Dedifferentiated amniotic fluid mesenchymal stem cell (primary cell): ENCODE results near the gene SLC35D1.
"Not testable (repeated sequence)": the region's sequence is repeated elsewhere in the genome, so short reads cannot be mapped to it uniquely, and the experiment has no call there.

Source experiments
- DNase-seq: peaks from one replicate; pipeline ENCODE4 v3.0.0-alpha.2; 2016; ENCODE audit errors: extremely low spot score

The SLC35D1 gene

DNA sequence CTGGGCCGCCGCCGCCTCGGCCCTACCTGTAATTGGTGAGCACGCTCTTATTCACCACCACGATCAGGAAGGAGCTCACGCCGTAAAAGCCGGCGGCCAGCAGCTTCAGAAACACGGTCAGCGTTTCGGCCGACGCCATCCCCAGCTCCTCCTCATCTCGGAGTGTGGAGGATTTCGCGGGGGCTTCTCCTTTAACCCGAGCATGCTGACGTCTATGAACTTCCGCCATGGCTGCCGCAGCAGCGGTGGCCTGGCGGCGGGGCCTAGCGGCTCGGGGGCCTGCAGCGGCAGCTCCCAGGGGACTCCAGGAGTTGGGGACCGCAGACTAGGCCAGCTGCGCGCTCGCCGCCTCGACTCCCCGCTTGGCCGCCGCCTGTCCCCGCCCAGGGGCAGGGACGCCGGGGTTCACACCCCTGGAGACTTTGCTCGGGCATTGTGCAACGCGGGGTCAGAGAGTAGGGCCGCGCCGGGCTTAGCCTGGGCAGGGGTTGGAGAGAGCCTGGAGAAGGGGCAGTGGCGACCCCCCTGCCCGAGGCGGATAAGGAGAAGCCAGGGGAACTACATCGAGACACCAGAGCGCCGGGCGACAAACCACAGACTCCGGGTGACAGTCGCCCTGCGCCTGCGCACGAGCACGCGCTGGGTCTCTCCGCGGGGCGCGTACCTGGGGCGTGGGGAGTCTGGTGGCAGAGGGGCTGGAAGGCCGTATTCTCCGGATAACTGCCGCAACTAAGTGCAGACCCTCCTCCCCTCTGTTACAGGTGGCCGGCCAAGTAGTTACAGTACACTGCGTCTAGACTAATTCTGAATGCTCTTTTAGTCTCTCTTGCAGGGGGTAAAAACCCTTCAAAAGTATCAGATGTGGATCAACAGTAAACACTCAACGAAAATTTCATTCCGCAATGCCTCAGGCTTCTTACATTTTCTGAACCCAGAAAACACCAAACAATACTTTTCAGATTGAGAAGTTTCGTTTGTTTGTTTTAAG, at the start of gene SLC35D1:
Gene SLC35D1 (minus strand): TSS at position 364 of the 988 bp plus-strand sequence. CDS start 135 bp downstream, at position 229.
- DNase-seq, result peak; percentile 31

DNA sequence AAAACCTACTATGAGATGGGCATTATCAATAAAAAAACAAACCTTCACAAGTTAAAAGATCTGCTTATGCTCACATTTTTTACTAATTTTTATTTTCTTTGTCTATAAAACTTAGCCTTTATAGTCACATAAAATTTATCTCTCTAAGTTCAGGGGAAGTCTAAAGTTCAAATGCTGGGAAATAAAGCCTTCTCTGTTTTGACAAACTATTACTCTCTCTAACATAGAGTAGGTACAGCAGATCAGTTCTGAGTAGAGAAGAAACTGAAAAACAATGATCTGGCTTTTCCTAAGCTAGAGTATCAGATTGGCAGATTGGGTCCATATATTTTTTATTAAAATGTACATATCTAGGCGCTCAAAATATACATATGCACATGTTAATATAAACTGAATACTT, 49.6 kb upstream of the SLC35D1 start:
- DNase-seq, result no peak

DNA sequence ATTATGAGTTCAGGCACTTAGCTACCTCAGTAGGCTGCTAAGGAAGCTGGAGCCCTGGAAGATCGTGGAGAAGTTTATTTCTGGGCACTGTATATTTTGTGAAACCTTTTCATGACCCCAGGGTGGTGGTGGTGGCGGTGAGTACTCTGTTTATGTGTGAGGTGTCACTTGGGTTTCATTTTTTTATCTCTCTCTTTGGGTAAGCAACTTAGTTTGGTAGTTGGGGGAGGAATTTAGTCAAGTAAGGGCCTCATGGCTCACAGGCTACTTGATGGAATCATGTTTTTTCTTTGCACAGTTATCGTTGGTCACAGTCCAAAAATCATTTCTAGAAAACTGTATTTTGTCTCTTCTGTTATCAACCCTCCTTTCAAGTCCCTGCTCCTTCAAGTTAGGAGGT, 46.9 kb upstream of the SLC35D1 start:
- DNase-seq, result no peak

DNA sequence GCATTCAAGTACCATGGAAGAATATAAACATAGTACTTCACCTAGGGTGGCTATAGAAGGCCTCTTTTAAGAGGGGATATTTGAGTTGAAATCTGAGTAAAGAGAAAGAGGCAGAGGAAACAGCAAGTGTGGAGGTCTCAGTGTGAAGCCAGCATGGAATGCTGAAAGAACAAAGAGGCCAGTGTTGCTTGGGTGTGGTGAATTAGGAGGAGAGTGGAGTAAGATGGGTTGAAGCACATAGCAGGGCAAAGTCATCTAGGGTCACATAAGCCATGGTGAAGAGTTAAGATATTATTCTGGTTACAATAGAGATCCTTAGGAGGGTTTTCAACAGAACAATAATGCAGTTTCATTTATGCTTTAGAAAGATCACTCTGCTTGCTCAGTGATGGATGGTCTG, 43.4 kb upstream of the SLC35D1 start:
- DNase-seq, result no peak

DNA sequence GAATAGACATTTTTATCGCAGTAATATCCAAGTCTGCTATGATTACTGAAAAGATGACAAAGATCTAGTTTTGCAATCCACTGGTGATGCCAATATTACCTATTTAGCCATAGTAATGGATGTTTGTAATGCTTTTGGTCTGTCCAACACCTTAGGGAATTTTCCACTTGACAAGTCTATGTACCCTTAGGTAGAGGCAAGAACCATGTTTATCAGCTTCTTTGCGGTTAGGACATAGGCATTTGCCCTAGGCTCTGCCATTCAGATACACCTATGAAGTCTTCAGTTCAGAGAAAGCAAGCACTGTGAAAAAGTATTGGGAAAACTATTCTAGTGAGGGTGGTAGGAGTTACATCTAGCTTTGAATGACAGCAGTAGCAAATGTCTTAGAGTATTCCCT, 40.2 kb upstream of the SLC35D1 start:
- no peak for DNase-seq

DNA sequence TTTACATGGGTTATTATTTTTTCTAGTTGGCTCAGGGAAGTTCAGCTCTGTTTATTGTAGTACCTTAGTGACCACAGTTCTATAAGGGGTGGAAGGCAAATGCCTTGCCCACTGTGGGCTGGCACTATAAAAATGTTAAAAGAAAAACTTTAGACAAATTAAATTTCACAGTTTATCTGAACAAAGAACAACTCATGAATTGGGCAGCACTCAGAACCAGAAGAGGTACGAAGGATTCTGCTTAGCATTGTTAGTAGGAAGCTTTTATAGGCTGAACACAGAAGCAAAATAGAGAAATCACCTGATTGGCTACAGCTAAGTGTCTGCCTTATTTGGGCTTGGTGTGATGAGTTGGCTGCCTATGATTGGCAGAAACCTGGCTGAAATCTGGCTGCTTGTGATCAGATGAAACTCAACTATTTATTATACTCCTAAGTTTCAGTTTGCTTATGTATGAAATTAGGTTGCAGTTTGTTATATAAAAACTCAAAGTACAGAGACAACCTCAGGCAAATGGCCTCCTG, 35.8 kb upstream of the SLC35D1 start:
- no peak for DNase-seq

DNA sequence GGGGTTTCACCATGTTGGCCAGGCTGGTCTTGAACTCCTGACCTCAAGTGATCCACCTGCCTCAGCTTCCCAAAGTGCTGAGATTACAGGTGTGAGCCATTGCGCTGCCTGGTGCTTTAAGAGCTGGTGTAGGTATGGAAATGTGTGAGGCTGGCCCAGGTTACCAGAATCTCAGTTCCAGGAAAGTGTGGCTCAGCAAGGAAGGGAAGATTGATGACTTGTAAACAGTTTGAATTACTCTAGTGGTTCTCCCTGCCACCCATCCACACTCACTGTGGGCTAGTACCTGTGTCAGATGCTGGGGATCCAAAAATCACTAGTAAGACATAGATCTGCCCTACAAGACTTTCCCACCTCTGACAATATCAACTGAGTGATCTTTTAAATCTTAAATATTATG, 34.5 kb upstream of the SLC35D1 start:
- no peak for DNase-seq

DNA sequence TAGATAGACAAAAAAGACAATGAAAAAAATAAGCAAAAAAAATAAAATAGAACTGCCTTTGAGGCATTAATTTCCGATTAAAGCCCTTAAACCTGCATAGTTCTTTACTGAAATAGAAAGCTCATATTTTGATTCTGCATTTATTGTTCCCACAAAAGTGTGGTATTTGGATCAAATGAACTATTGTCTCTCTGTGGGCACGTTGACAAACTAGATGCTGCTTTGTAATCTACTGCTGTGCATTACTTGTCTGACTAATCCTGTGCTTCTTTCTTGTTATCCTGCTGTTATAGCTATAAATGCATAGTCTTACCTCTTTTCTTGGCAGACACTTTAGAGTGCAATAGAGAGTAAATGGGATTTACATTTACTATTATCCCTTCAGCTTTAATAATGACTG, 31.4 kb upstream of the SLC35D1 start:
- no peak for DNase-seq

DNA sequence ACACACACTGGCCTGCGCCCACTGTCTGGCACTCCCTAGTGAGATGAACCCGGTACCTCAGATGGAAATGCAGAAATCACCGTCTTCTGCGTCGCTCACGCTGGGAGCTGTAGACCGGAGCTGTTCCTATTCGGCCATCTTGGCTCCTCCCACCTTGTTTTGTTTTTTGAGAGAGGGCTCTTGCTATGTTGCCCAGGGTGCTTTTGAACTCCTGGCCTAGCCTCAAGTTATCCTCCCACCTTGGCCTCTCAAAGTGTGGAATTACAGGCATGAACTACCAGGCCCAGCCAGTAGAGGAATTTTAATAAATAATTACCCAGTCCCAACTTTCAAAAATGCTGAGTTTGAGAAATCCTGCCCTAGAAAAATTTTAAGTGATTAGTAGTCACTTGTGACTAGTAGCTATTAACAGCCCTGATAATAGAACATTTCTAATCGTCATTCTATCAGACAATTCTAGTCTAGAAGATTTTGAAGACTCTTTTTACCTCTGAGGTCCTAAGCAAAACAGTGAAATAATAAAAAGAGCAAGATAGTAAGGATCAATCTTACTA, 30.9 kb upstream of the SLC35D1 start:
- no peak for DNase-seq

DNA sequence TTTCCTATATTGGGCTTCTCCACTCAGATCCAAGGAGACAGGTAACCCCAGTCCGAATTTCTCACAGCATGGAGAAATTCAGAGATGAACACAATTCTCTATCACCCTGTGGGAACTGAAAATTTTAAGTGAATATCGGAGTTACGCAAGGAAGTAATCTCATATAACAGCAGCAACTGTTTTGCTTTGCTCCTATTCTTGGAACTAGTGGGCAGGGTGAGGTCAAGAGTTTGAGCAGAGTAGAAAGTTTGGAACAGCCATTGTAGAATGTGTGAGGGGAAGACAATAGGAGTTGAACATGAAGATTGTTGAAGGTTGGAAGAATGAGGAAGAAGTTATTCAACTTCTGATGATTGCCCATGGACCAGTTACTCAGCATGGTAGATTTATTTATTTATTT, 24.3 kb upstream of the SLC35D1 start:
- DNase-seq, result no peak

DNA sequence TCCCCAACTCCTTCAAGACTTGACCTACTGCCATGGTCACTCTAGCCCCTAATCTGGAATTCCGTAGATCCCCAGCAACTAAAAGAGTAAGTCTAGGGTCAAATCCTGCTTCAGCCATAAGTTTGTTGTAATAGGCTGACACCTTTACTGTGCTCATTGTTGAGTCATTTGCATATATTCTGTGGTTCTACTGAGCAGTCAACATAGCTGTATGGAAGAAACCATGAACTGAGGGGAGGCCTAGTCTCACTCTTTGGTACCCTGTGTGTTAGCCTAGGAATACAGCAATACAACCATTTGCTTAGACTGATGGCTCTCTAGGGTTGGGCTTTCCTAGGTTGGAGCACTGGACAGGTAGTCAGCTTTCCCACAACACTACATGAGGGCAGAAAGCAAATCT, 23.6 kb upstream of the SLC35D1 start:
- no peak for DNase-seq

DNA sequence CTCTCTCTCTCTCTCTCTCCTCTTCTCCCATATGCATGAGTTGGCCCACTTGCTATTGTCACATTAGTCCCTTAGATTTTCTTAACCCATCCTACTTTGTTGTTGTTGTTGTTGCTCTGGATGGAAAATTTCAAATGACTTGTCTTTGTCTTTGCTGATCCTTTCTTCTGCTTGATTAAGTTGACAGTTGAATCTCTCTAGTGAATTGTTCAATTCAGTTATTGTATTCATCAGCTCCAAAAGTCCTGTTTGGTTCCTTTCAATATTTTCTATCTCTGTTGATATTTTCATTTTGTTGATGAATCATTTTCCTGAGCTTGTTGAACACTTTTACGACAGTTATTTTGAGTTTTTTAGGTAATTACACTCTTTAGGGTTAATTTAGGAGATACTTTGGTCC, 18.8 kb upstream of the SLC35D1 start:
- DNase-seq, result no peak

DNA sequence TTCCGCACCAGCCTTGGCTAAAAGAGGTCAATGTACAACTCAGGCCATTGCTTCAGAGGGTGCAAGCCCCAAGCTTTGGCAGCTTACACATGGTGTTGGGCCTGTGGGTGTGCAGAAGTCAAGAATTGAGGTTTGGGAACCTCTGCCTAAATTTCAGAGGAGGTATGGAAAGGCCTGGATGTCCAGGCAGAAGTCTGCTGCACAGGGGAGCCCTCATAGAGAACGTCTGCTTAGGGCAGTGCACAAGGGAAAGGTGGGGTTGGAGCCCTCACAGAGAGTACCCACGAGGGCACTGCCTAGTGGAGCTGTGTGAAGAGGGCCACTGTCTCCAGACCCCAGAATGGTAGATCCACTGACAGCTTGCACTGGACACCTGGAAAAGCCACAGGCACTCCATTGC, 13.7 kb upstream of the SLC35D1 start:
- DNase-seq, result not testable (repeated sequence)

DNA sequence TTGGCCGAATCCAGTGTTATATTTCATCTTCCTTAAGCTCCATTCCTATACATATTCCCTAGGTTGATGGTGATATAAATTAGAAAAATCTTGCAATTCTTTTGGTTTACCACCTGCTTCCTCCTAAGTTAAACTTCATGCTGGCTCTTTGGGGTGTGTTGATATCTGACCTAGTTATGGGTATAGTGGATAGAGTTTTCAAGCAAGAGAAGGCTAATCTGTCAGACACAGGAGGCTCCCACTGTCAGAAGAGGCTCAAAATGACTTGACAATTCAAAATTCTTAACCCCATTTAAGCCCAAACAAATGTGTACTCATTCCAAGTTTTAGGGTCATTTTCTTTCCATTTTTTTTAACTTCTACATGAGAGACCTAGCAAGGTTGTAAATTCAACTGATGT, 8.5 kb upstream of the SLC35D1 start:
- no peak for DNase-seq

DNA sequence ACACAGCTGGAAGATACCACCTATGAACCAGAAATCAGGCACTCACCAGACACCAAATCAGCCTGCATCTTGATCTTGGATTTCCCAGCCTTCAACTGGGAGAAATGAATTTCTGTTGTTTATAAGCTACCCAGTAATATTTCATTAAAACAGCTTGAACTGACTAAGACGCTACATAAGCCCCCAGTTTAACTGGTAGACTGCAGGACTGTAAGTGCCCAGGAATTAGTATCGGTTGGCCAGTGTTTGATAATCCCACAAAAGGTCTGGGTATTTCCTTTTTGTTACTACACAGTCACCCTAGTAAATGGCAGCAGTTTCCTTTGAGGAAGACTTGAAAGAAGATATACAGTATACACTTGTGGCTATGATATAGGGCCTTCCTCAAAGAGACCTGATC, 7.3 kb upstream of the SLC35D1 start:
- no peak for DNase-seq

DNA sequence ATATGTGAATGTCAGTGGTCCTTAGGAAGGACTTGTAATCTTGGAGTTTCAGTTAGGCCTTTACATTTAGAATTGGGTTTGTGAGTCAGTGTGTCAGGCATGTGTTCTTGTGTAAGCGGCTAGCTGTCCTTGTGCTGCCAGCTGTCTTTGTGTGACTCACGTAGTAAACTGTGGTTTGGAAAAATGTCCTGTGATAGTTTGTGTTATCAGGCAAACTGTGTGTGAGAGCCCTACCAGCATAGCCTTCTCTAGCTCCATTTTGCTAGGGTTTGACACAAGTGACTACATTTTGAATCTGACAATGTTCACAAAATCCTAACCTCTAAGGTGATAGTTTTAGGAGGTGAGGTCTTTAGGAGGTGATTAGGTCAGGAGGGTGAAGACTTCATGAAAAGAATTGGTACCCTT, 6.9 kb upstream of the SLC35D1 start:
- DNase-seq, result peak; percentile 96

DNA sequence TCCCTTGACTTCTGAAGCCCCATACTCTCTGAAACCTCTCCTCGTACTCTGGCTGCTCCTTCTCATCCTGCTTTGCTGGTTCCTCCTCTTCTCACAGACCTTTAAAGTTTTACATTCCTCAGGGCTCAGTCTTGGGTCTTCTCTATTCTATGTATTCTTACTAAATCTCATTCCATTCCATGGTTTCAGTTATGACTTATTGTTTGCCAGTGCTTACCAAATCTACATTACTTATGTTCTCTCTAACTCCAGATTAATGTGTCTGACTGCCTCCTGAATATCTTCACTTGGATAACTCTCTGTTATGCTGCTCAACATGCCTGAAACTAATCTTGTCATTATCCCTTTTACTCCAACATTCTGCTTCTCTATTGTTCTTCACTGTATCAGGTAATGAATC, 5.4 kb upstream of the SLC35D1 start:
- DNase-seq, result no peak

DNA sequence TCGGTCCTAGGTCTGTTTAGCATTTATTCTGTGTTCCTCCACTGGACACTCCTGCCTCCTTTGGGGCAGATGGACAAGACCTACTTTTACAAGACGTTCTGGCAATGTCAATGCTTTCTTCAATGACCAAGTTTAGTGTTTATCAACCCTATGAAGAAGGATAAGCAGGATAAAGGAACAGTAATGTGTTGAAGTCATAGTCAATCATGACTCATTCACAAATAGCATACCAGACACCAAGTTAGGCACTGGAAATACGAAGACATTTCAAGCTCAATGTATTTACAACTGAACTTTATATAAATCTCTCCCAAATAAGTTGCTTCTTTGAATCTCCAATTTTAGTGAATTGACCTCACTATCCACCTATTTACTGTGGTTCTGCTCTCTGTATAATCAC, 4.8 kb upstream of the SLC35D1 start:
- DNase-seq, result no peak

DNA sequence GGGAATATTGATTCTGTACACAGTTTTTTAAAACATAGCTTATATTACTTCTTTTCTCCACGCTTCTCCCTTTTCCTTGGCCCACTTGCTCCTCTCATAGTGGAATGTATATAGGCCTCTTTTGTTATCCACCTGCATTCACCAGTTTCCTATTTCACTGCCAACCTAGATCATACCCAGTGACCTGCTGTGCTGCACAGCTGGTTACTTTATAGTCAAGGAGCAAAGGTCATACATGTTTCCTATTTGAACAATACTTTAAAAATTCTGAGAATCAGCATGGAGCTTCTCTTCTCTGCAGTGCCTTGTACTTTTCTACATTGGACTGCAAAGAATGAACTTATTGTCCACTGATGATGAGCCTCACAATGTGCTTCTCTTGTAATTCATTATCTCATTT, 4.3 kb upstream of the SLC35D1 start:
- no peak for DNase-seq

DNA sequence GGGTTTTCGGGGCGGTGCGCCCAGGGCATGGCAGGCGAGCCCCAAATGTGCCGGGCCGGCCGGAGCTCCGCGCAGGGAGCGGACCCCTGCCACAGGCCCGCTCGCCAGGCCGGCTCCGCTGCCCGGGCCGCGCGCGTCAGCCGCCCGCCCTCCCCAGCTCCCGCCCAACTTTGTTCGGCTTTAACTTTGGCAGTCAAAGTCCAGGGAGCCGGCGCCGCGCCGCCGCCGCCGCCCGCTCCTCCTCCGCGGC, 488 bp downstream of the SLC35D1 start:
- peak; percentile 20 for DNase-seq

DNA sequence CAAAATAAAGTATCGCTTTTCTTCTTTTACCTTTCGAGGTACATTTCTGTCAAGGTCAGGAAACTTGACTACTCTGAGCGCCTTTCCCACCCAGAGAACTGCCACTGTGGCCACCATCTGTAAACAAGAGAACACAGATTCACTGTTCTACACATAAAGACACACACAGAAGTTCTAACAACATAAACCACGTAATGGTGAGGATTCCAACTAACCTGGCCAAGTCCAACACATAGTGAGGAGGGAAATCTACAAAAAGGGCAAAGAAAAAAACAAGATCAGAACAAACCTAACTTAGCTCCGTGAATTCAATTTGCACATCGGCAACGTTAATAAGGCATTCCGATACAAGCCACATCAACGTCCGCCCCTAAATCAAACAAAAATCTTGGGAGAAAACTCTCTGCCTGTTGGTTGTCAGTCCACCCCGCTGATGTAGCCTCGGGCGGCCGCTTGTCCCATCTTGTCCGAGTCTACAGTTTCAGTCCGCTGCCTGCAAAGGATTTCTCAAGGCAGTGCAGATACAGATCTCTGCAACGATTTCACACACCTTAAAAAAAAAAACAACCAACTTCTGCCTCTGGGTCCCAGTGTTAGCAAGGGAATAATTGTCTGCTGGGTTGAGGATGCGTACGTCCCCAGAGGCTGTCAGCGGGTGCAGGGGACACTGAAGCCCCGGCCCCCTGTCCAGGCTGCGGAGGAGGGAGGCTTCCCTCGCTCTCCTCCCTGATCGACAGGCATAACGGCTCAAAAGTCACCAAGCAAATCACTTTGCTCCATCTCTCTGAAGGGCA, 1.0 kb downstream of the SLC35D1 start:
- DNase-seq, result peak; percentile 52

DNA sequence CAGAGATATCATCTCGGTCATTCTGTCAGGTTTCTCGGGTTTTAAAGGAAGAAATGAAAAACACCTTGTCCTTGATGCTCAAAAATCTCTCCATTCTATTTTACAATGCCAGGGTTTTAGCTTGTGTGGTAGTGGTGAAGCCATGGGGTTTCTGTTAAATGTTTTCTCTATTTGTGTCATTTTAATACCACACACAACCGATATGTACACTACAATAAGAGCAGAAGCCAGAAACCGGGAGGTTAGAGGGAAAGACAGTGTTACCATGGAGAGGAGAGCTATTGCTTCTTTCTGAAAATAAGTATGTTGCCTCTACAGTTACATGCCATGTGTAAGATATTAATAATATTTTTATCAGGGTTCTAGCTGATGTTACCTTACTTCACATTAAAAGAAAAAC, 2.8 kb downstream of the SLC35D1 start:
- no peak for DNase-seq
